Astrocyte (in vitro differentiated cells and primary cell): ENCODE data around the gene AKAP12.
"Not testable (repeated sequence)": the region's sequence is repeated elsewhere in the genome, so short reads cannot be mapped to it uniquely, and the experiment has no call there.

Source experiments
- EZH2 ChIP-seq: IDR thresholded peaks from 2 replicates; pipeline ENCODE4 v1.6.1; 2012; ENCODE audit warnings: mild to moderate bottlenecking, low read length, inconsistent platforms; ENCODE audit not compliant: insufficient read depth
- TF ChIP-seq, protein P1 (sequence below): IDR thresholded peaks from 2 replicates; pipeline ENCODE4 v1.5.1; 2011; ENCODE audit warnings: low read depth, mild to moderate bottlenecking, inconsistent platforms, low read length, moderate library complexity; ENCODE audit not compliant: insufficient read depth

GRCh38 chr6:151382631-151383030 is 142.9 kb downstream of the AKAP12 start:
- TF ChIP-seq, protein P1, sequence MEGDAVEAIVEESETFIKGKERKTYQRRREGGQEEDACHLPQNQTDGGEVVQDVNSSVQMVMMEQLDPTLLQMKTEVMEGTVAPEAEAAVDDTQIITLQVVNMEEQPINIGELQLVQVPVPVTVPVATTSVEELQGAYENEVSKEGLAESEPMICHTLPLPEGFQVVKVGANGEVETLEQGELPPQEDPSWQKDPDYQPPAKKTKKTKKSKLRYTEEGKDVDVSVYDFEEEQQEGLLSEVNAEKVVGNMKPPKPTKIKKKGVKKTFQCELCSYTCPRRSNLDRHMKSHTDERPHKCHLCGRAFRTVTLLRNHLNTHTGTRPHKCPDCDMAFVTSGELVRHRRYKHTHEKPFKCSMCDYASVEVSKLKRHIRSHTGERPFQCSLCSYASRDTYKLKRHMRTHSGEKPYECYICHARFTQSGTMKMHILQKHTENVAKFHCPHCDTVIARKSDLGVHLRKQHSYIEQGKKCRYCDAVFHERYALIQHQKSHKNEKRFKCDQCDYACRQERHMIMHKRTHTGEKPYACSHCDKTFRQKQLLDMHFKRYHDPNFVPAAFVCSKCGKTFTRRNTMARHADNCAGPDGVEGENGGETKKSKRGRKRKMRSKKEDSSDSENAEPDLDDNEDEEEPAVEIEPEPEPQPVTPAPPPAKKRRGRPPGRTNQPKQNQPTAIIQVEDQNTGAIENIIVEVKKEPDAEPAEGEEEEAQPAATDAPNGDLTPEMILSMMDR = not testable (repeated sequence)
- not testable (repeated sequence) for TF ChIP-seq EZH2
